LHCN-M2 (cell line): ENCODE data around the gene HUNK. TPM values are rescaled to one million over a fixed set of nuclear protein-coding genes. Genes with fewer than 3 reads are reported as not detected.

Experiments
- DNase-seq: peaks from one replicate; pipeline ENCODE4 v3.0.0-alpha.2; 2012; ENCODE audit warnings: low read depth
- total RNA-seq: library from RNA; depleted of rRNA; stranded (reverse); fragments of >200 nt; gene quantifications from 2 replicates; pipeline ENCODE4 v1.2.3, GENCODE V29; 2014

HUNK gene
- total RNA-seq, 1 experiment from 2014 or later: not detected

DNA sequence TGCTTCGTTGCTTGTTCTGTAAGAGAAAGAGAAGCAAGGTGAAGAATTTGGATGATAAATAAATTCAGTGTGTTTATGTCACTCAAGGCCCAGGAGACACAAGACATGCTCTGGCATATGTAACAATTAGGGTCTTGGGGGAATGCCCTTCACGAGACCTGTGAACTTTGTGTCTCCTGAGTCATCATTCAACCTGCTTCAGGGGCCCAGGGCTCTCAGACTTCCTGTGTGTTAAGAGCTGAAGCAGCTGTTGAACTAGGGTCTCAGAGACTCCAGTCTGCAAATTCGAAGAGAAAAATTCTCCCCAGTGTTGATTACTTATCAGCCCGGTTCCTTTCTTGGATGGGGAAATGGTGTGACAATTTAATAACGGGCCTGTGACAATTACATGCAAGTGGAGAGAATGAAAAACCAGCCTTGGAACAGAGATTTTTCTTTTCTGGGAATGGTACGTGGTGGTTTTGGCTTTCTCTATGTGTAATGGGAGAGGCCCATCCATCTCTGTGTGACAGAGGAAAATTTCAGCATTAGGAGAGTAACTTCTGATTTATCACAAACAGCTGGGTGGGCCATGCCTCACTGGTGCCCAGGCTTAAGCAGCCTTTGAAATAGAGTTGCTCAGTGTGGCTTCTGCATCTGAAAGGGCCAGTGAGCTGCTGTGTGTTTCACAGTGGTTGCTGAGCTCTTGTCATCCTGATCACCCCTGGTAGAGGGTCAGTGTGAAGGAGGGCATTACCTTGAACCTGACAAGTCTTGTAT is 22.4 kb downstream of the HUNK start:
- no peak for DNase-seq

DNA sequence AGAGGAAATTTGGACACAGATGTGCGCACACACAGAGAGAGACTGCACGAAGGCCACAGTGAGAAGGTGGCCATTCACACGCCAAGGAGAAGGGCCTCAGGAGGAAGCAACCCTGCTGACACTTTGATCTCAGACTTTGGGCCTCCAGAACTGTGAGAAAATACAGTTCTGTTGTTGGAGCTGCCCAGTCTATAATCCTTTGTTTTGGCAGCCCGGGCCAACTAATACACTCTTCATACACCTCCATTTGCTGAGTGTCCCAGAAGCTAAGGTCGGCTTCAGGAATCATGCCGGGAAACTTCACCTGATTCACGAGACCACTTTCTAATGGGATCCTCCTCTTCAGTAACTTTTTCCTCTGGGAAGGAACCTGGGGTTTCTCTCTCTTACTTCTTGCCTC is 23.2 kb downstream of the HUNK start:
- DNase-seq: no peak

GRCh38 chr21:31897311-31897710 is 24.5 kb downstream of the HUNK start:
- DNase-seq: no peak

GRCh38 chr21:31898933-31899630 is 26.3 kb downstream of the HUNK start:
- no peak for DNase-seq

DNA sequence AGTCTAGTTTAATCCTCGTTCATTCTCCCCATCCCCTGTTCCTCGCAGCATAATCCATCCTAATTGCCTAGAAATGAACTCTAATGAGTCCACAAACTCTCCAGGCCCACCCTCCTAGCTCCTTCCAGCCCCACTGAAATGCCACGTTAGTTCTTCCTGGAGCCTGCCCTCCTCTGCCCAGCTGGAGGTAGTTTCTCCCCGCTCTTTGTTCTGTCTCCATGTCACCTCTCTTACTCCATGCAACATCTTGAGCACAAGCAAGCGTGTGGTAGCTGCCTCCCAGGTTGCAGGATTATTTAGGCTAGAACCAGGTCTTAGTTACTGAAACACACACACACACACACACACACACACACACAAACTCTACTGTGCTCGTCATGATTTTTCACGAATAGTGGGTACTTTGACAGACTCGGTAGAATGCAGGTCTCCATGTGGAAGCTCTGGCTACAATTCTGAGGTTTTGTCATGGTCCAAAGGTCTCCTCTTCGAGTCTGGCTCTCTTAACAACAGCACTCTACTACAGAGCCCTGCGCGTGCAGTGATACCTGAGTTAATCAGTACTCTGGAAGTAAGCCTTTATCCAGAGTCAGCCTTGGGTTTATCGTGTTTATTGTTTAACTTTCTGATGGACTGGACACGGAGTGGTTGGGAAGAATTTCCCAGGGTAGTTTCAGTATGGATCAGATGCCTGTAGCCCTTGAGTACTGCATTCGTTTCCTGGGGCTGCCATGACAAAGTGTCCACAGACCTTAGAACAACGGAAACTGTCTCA is 27.5 kb downstream of the HUNK start:
- DNase-seq: no peak

- DNase-seq: no peak
Observed at GRCh38 chr21:31901315-31901714, 28.5 kb downstream of the HUNK start.

- DNase-seq: no peak
Observed at GRCh38 chr21:31902438-31902837, 29.6 kb downstream of the HUNK start.

- DNase-seq: no peak
Observed at GRCh38 chr21:31903896-31904295, 31.1 kb downstream of the HUNK start.

GRCh38 chr21:31905503-31906451 is 33.0 kb downstream of the HUNK start:
- DNase-seq: no peak

- DNase-seq: no peak
Observed at GRCh38 chr21:31908106-31909031, 35.5 kb downstream of the HUNK start.

- DNase-seq: no peak
Observed at GRCh38 chr21:31909153-31910073, 36.6 kb downstream of the HUNK start.

DNA sequence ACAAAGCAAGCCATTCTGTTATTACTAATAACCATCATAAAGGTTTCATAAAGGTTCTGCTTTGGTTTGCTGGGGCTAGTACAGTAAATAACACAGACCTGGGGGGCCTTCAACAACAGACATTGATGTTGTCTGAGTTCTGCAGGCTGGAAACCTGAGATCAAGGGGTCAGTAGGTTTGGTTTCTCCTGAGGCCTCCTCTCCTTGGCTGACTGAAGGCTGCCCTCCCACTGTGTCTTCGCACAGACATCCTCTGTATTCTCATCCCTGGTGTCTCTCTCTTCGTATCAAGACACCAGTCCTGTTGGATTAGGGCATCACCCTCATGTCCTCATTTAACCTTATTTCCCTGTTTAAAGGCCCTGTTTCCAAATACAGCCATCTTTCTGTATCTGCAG is 37.3 kb downstream of the HUNK start:
- DNase-seq: no peak

GRCh38 chr21:31911138-31911907 is 38.5 kb downstream of the HUNK start:
- DNase-seq: no peak

DNA sequence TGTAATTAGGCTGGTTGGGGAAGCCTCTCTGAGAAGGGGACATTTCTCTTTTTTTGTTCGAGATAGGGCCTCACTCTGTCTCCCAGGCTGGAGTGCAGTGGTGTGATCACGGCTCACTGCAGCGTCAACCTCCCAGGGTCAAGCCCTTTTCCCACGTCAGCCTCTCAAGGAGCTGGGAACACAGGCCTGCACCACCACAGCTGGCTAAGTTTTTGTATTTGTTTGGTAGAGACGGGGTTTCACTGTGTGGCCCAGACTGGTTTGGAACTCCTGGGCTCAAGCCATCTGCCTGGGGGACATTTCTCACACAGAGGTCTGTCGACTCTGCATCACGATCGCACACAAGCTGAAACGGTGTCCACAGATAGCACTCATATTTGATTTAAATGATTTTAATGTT is 39.7 kb downstream of the HUNK start:
- DNase-seq: no peak

DNA sequence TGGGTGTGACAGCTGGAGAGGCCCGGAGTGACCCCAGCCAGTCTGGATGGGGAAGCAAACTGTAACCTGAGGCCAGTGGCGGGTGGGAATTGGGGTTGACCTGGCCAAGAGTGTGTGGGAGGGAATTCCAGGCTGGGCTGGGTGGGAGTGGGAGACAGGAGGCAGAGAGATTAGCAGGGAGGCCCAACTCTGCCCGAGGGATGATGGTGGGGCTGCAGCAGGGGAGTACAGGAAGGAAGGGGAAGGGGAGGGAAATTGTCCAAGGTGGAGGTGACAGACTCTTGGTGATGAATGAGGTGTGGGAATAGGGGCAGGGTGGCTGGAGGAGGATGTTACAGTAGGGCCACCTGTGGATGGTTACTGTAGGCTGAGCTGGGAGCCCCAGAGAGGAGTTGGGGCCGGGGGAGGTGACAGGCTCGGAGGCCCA is 40.4 kb downstream of the HUNK start:
- no peak for DNase-seq

DNA sequence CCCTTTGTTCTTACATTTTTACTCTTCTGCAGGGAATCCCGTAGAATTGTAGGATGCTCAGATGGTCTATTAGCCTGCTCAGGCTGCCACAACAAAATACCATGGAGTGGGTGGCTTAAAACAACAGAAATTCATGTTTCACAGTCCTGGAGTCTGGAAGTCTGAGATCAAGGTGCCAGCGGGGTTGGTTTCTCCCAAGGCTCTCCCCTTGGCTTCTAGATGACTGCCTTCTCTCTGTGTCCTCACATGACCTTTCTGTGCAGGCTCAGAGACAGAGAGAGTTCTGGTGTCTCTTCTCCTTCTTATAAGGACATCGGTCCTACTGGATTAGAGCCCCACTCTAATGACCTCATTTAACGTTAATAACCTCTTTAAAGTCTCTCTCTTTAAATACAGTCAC is 41.7 kb downstream of the HUNK start:
- DNase-seq: no peak

DNA sequence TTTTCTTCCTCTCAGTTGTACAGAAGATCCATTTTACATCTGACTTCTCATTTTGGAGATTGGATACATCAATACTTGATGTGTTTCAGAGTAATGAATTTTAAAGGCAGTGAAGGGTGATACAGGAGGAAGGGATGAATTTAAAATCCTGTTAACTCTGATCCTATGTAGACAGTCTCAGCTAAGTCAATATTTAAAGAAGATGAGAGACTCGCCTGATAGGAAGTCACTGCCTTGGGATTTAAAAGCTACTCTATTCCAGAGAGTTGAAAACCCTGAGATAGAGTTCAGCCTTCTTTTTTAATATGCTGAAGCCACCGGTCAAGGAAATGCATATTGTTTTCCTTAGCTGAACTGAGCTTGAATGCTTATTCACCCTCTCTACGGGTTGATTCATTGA is 42.7 kb downstream of the HUNK start:
- DNase-seq: no peak

DNA sequence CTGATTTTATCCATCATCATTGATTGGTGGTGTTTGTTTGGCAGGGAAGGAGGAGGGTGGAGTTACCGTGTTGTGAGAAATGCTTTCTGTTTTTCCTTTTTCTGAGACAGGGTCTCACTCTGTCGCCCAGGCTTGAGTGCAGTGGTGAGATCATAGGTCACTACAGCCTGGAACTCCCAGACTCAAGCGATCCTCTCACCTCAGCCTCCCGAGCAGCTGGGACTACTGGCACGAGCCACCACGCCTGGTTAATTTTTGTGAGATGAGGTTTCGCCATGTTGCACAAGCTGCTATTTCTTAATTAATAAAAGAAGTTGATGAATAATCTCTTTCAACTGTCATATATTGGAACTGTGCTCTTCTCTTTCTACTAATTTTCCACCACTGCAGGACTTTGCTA is 44.3 kb downstream of the HUNK start:
- DNase-seq: no peak
